BLaER1 (cell line): ENCODE data around the gene GTF3A.

Experiments used
- H3K27ac ChIP-seq: shearing (Covaris generic); formaldehyde crosslinking; 2 replicates; pipeline ENCODE4 v1.8.1; 2022
- H3K27me3 ChIP-seq: shearing (Covaris generic); formaldehyde crosslinking; 2 replicates; pipeline ENCODE4 v1.8.1; 2022
- H3K36me3 ChIP-seq: shearing (Covaris generic); formaldehyde crosslinking; 2 replicates; pipeline ENCODE4 v1.8.1; 2022
- H3K4me1 ChIP-seq: shearing (Covaris generic); formaldehyde crosslinking; 2 replicates; pipeline ENCODE4 v1.8.1; 2022
- H3K4me2 ChIP-seq: shearing (Covaris generic); formaldehyde crosslinking; 2 replicates; pipeline ENCODE4 v1.8.1; 2022
- H3K4me3 ChIP-seq: shearing (Covaris generic); formaldehyde crosslinking; 2 replicates; pipeline ENCODE4 v1.8.1; 2022
- H3K9ac ChIP-seq: shearing (Covaris generic); formaldehyde crosslinking; 2 replicates; pipeline ENCODE4 v1.8.1; 2022
- H3K9me3 ChIP-seq: shearing (Covaris generic); formaldehyde crosslinking; 2 replicates; pipeline ENCODE4 v1.8.1; 2022
- H4K20me1 ChIP-seq: shearing (Covaris generic); formaldehyde crosslinking; 2 replicates; pipeline ENCODE4 v1.8.1; 2022
- Cebpa-rat ChIP-seq: shearing (Covaris generic); IDR thresholded peaks from 2 replicates; pipeline ENCODE4 v1.8.1; 2022

Gene GTF3A

DNA sequence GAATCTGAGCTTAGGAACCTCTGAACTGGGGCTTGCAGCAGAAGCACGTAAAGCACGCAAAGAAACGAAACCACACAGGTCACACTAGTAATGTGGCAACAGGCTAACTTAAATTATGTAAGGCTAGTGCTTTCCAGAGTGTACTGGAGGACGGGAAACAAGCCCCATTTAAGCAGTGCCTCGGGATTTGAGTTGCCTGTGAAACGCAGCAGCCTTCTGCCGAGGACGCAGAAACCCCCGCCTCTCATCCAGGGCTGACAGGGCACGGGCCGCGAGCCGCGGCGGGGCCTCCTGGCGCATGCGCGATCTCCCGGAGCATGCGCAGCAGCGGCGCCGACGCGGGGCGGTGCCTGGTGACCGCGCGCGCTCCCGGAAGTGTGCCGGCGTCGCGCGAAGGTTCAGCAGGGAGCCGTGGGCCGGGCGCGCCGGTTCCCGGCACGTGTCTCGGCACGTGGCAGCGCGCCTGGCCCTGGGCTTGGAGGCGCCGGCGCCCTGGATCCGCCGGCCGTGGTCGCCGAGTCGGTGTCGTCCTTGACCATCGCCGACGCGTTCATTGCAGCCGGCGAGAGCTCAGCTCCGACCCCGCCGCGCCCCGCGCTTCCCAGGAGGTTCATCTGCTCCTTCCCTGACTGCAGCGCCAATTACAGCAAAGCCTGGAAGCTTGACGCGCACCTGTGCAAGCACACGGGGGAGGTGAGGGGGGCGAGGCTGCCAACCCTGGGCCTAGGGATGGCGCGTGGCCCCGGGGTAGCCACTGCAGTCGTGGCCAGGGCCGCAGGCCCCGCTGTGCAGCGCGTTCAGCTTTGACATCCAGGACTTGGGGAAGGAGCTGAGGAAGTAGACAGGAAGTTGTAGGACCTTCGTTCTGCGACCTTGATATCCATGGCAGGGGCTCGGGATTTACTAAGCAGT, at the start of gene GTF3A:
TSS of gene GTF3A (plus strand) at position 374 of the 912 bp plus-strand sequence.
- H3K27me3 ChIP-seq = no peaks in the 10 kb centered on the region
- H4K20me1 ChIP-seq = peaks cover 30% of the 10 kb centered on the region
- peaks cover 27% of the 10 kb centered on the region for H3K36me3 ChIP-seq
- H3K4me2 ChIP-seq = peak within 1 kb of the TSS; percentile 97
- TF ChIP-seq Cebpa-rat = no peak
- peak within 1 kb of the TSS; percentile 92 for H3K27ac ChIP-seq
- H3K9me3 ChIP-seq = no peaks in the 10 kb centered on the region
- H3K4me3 ChIP-seq = peak within 1 kb of the TSS; percentile 75
- peak within 1 kb of the TSS; percentile 79 for H3K9ac ChIP-seq
- peaks cover 49% of the 10 kb centered on the region for H3K4me1 ChIP-seq

DNA sequence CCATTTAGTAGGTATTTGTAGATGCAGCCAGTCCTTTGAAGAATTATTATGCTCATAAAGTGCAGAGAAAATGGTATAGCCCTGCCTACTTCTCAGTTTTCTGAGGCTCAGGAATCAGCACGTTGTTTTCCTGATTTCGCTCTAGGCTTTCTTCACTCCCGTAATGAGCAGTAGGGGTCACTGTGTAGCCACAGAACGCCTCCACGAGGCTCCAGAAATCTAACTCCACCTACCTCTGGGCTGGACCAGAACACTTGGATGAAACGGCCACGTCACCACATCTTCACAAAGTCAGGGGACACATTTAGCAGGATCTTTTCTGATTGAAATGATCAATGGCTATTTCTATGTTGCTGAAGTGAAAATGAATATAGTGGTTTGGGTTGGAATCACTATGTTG, 49.8 kb upstream of the GTF3A start:
- no peak for TF ChIP-seq Cebpa-rat
- Histone ChIP-seq H3K27me3 (no peaks in the 10 kb centered on the region), H3K4me2 (no peak overlapping the region), H3K4me3 (no peak overlapping the region), H3K9ac (no peak overlapping the region), H3K36me3 (no peaks in the 10 kb centered on the region), H3K27ac (no peak overlapping the region), H4K20me1 (no peaks in the 10 kb centered on the region), H3K9me3 (no peaks in the 10 kb centered on the region), H3K4me1 (no peaks in the 10 kb centered on the region)

DNA sequence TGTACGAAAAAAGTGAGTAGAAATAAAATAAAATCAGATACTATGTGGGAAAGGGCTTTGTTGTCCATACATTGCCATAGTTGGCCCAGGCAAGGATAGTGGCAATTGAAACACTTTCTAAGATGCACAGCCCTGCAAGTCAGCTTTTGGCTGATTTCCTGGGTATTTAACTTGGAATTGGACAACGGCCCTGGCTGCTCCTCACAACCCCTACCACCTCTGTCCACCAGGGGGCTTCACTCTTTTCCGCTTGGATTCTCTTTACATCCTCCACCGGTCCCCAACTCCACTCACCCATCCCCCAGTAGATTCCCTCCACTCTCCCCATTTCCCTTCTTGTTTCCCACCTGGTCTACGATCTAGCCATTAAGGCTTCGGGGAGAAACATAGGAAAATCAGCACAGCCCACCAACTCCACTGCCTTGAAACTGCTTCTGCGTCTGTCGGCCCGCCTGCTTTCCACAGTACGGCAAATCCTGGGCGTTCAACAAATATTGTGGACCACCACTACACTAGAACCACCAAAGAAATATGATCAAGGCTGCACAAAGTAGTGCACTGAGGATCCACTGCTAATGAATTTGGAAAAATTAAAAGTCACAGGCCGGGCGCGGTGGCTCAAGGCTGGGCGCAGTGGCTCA, 48.6 kb upstream of the GTF3A start:
- no peak for TF ChIP-seq Cebpa-rat
- Histone ChIP-seq H3K36me3 (no peaks in the 10 kb centered on the region), H3K27ac (no peak overlapping the region), H3K4me2 (no peak overlapping the region), H3K4me3 (no peak overlapping the region), H3K9me3 (no peaks in the 10 kb centered on the region), H4K20me1 (no peaks in the 10 kb centered on the region), H3K4me1 (peaks cover 10% of the 10 kb centered on the region; the same call in 1 of the 2 replicates), H3K9ac (no peak overlapping the region), H3K27me3 (no peaks in the 10 kb centered on the region)

DNA sequence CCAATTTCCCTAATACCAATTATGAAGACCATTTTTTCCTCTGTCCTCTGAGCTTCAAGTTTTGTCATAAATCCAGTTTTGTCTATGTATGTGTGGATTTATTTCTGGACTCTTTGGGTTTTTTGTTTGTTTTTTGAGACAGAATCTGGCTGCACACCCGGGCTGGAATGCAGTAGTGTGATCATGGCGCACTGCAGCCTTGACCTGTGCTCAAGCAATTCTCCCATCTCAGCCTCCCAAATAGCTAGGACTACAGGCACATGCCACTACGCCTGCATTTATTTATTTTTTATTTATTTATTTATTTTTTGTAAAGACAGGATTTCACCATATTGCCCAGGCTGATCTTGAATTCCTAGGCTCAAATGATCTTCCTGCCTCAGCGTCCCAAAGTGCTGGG, 45.3 kb upstream of the GTF3A start:
- Histone ChIP-seq H3K4me2 (no peak overlapping the region), H3K27me3 (no peaks in the 10 kb centered on the region), H3K4me1 (peaks cover 10% of the 10 kb centered on the region; the same call in 1 of the 2 replicates), H3K9me3 (no peaks in the 10 kb centered on the region), H3K36me3 (no peaks in the 10 kb centered on the region), H3K9ac (no peak overlapping the region), H4K20me1 (no peaks in the 10 kb centered on the region), H3K27ac (no peak overlapping the region), H3K4me3 (no peak overlapping the region)
- TF ChIP-seq Cebpa-rat = no peak

DNA sequence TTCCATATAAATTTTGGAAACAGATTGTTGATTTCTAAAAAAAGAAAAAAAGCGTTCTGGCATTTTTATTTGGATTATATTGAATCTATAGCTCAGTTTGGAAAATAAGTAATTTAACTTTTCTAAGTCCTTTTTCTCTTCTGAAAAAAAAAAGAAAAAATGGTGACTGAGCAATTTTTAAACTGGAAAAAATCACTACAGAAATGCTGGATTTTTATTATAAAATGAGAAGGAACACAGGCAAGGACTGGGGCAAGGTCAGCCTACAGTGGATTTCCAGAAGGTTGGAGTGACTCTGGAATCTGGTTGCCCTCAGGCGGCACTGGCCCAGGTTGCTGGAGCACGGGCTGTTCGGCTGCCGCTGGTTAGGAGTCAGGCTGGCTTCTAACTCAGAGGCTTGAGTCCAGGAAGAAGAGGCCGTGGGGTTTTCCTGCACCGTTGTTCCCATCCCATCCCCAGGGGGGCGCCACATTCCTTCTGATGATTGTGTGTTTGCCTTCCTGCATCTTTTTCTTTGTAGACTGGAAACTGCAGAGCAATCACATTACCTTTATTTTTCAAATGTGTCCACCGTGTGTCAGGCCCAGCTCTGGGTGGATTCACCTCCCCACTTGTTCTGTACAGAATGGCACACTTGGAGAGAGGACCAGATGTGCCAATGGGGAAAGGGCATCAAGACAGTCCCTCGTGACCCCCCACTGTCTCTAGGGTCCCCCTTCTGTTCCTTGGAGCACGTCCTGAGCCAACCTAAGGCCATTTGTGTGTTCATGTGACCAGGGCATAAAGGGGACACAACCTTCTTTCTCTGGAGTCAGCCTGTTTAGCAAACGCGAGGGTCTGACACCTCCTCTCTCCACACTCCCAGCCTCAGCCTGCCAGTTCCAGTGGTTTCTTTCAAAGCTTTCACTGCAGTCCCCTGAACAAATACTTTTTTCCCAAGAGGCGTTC, 44.5 kb upstream of the GTF3A start:
- Histone ChIP-seq H3K9ac (no peak overlapping the region), H3K27me3 (no peaks in the 10 kb centered on the region), H3K36me3 (no peaks in the 10 kb centered on the region), H3K27ac (no peak overlapping the region), H3K9me3 (no peaks in the 10 kb centered on the region), H4K20me1 (no peaks in the 10 kb centered on the region), H3K4me2 (peak overlapping the region; percentile 30; the same call in 1 of the 2 replicates), H3K4me3 (no peak overlapping the region), H3K4me1 (peaks cover 10% of the 10 kb centered on the region; the same call in 1 of the 2 replicates)
- TF ChIP-seq Cebpa-rat = no peak

DNA sequence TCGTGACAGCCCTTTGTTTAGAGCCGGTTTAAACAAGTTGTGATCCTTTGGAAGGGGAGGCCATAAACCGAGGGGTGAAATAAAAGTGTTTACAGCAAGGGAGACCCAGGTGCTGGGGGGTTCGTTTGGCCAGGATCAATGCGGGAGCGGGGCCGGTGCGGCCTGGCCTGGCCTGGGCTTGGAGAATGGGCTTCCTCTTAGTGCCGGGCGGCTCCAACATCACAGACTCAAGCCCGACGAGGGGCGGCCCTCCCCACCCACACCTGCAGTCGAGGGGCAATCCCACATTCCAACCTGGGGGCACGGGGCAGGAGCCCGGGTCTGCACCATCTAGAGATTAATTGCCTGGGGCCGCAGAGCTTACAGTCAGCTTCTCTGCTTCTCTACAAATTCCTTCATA, 42.8 kb upstream of the GTF3A start:
- no peaks in the 10 kb centered on the region for H3K9me3 ChIP-seq
- peaks cover 10% of the 10 kb centered on the region; the same call in 1 of the 2 replicates for H3K4me1 ChIP-seq
- no peak overlapping the region for H3K9ac ChIP-seq
- no peaks in the 10 kb centered on the region for H3K36me3 ChIP-seq
- H3K4me3 ChIP-seq = no peak overlapping the region
- H3K4me2 ChIP-seq = no peak overlapping the region
- H4K20me1 ChIP-seq = no peaks in the 10 kb centered on the region
- no peaks in the 10 kb centered on the region for H3K27me3 ChIP-seq
- TF ChIP-seq Cebpa-rat = no peak
- no peak overlapping the region for H3K27ac ChIP-seq

DNA sequence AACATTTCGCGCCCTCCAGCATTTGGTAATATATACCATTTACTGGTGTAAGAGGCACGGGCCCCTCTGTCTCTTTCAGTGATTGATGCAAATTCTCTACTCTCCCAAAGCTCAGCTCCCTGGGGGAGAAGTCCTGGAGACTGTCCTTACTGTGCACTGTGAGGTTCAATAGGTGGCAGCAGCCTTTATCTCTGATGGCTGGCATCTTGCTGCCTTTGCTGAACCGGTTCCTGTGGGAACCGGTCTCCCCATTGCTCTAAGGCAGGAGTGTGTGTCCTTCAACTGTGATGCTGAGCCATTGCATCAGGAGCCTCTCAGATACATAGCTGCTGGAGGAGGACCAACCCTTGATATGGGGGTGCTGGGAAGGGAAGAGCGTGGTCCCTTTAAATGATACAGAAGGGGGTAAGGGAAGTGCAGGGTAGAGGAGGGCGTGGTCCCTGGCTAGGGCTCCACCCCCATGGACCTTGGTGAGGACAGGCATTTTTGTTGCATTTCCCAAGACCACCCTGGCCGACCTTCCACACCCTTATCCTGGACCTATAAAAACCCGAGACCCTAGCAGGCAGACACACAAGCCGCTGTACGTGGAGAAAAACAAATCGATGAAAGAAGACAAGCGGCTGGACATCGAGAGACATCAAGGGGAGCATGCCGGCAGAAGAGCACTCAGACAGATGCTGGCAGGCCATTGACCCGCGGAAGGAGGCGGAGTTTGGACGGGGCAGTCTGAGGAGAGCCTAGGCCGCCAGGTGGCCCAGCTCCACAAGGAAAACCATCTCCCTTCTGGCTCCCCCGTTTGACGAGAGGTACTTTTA, 41.1 kb upstream of the GTF3A start:
- Histone ChIP-seq H3K4me1 (peaks cover 10% of the 10 kb centered on the region; the same call in 1 of the 2 replicates), H4K20me1 (no peaks in the 10 kb centered on the region), H3K4me2 (no peak overlapping the region), H3K27ac (no peak overlapping the region), H3K27me3 (no peaks in the 10 kb centered on the region), H3K9me3 (no peaks in the 10 kb centered on the region), H3K4me3 (no peak overlapping the region), H3K36me3 (no peaks in the 10 kb centered on the region), H3K9ac (no peak overlapping the region)
- no peak for TF ChIP-seq Cebpa-rat

DNA sequence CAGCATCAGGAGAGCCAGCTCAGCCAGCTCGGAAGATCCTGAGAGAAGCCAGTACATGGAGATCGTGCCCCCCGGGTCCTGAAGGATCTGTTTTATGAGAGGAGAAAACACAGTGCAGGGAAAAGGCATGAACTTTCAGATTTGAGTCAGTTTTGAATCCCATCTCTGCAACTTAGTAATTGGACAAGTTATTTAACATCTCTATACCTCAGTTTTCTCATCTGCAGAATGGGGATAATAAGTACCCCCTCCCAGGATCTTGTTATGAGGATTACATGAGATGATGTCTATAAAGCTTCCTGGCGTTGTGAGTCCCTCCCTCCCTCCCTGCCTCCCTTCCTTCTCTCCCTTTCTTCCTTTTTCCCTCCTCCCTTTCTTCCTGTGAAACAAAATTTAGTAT, 40.1 kb upstream of the GTF3A start:
- Histone ChIP-seq H3K27ac (no peak overlapping the region), H3K9me3 (no peaks in the 10 kb centered on the region), H3K9ac (no peak overlapping the region), H3K4me2 (no peak overlapping the region), H3K4me3 (no peak overlapping the region), H3K36me3 (no peaks in the 10 kb centered on the region), H4K20me1 (no peaks in the 10 kb centered on the region), H3K4me1 (peaks cover 10% of the 10 kb centered on the region; the same call in 1 of the 2 replicates), H3K27me3 (no peaks in the 10 kb centered on the region)
- no peak for TF ChIP-seq Cebpa-rat

DNA sequence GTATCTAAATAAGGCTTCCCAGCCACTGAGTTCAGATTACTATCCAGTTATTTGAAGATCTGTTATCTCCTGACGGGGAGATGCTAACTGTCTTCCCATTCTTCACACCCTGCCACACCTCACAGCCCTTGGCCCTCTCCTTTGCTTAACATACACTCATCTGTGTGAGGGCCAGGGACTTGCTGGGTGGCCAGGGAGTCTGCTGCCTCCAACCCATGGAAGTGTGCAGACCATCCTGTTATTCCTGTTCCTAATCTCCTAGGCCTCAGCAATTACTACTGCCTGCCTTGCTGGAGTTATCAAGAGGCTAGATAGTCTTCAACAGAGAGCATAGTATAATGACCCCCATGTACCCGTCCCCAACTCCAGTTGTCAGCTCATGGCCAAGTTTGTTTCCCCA, 36.2 kb upstream of the GTF3A start:
- no peak overlapping the region for H3K4me2 ChIP-seq
- H4K20me1 ChIP-seq = no peaks in the 10 kb centered on the region
- H3K4me3 ChIP-seq = no peak overlapping the region
- H3K4me1 ChIP-seq = no peaks in the 10 kb centered on the region
- no peaks in the 10 kb centered on the region for H3K9me3 ChIP-seq
- TF ChIP-seq Cebpa-rat = no peak
- no peak overlapping the region for H3K9ac ChIP-seq
- H3K27me3 ChIP-seq = no peaks in the 10 kb centered on the region
- H3K36me3 ChIP-seq = no peaks in the 10 kb centered on the region
- H3K27ac ChIP-seq = no peak overlapping the region
